GM20431 (cell line): Measurements from ENCODE around the gene CDON.

Experiments
- in situ Hi-C: fragments of 300-500 bp; cut with MseI, MboI; formaldehyde crosslinking; loops from one replicate; pipeline ENCODE4 v1.15.0; 2020; ENCODE audit warnings: low sequenced_read_pairs; ENCODE audit not compliant: unreplicated experiment

The CDON gene

DNA sequence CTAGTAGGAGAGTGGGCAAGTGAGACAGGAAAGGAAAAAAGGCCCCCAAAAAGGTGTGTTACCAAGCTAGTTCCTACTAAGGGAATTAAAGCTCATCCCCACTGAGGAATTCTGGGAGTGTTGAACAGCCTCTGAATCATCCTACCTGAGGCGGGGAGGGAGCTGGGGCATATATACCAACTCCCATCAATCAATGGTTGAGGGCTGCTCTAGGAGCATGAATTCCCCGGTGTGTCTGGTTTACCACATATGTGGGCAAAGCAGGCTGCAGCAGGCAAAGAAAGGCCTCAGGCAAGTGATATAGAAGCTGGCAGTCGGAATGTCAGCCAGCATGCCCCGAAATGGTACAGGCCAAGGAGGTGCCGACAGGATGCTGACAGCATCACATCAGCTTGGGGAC lies 23.6 kb upstream of the CDON start:
- in situ Hi-C loops: no loop called here

DNA sequence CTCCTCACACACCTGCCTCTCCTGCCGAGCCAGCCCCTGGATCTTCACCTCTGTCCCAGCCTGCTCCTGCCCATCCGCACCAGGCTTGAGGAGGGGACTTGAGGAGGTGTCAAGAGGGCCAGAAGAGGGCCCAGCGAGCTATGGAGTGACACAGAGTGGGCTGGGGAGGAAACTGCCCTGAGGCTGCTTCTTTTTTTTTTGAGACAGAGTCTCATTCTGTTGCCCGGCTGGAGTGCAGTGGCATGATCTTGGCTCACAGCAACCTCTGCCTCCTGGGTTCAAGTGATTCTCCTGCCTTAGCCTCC lies 21.9 kb upstream of the CDON start:
- in situ Hi-C loops: no loop called here

DNA sequence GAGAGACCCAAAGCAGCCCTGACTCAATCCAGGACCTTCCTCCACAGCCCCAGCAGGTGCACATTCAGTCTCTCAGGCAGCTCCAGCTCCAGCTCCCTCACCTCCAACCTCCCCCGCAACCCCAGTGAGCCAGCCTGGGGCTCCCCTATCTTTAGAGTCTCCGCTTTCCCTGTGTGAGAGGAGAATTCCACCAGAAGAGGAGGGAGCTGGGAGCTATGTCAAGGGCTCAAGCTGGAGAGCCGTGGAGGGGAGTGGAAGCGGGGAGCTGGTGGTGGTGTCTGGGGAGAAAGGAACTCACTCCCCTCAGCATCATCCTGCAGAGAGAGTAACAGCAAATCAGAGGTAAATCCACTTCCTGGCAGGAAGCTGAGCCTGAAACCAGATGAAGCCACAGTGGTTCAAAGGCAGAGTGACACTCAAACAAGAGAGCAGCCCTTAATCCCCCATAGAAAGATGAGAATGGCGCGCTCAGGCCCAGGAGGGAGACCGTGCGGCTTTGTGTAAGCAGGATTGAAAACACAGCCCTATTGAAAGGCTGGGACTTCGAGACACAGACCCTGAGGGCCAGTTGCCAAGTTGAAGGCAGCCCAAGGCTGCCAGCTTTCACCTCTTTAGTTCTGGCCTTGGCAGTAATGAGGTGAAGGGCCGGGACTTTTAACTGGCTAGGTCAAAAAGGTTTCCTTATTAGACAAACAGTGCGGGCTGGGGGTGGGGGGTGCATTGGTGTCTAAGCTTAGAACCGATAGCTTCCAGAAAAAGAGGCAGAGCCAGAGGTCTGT lies 21.4 kb upstream of the CDON start:
- in situ Hi-C loops: no loop called here

DNA sequence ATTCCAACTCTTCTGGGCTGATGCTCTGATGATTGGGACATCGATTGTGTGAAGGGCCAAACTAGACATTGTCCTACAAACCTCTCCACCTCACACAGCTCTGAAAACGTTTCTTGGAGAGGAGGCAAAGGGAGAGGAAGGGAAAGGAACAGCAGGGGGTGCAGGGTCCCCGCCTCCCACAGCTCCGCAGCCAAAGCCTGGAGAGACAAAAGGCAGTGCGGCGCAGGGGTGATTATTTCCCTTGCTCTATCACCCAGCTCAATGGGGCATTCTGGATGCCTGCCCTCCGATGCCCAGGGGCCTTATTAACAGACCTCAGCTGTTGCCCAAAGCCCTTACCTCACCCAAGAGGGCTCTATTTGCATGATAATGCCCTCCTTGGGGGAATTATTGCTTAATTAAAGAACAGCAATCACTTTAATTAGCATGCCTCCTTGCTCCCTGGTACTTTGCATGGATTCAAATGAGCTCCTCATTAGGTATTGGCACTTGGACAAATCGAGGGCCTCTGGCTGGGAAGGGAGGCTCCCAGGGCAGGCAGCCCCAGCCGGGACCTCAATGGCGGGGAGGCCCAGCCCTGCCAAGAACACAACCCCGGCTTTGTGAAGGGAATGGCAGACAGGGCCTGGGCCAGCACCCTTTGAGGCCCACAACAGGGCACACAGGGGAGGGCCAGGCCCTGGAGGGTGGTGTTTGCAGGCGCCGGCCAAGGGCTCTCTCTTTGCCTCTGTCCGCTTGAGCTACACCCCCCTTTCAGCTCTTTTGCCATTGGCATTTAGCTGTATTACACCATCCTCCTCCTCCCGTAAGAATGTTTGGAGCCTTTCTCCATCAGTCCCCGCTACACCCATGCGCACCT lies 19.8 kb upstream of the CDON start:
- in situ Hi-C loops: no loop called here

DNA sequence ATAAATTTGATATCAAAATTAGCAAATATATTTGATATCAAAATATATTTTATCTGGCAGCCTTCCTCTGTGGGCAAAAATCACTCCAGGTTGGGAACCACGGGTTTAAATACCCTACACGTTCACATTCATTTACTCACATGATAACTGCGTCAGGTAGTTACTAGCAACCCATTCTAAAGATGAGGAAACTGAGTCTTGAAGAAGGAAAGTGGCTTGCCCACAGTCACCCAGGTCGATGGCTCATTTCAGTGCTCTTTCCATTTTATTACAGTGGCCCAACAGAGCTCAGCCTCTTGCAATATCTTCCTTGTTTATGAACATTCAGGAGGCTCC lies 19.2 kb upstream of the CDON start:
- in situ Hi-C loops: no loop called here

DNA sequence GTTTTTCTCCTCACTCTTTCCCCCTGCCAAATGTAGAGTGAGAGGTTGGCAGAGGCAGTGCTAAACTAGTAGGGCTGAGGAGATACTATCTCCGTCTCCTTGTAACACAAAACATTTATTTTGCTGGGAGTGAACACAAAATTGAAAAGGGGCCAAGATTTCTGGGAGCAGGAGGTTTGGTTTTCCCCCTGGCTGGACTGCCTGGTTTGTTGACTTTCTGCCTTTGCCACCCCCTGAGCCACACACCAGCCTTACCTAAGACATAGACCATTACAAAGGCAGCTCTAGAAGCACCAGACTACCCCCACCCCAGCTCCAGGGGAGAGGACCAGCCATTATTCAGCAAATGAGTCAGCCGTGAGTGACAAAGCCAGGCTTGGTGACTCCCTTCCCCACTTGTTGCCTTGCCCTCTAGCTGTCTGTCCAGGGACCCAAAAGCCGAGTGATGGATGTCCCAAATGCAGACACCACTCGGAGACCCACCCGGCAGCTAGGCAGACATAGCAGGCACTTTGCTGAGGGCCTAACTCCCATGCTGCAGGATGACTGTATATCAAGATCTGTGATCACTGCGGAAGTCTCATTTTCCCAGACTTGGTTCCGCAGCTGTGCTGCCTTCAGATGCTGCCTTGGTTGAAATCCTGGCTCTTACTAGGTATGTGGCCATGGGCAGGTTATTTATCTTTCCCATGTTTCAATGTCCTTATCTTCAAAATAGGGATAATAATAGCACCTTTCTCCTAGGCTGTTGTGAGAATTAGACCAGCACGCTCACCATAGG lies 17.7 kb upstream of the CDON start:
- in situ Hi-C loops: no loop called here

DNA sequence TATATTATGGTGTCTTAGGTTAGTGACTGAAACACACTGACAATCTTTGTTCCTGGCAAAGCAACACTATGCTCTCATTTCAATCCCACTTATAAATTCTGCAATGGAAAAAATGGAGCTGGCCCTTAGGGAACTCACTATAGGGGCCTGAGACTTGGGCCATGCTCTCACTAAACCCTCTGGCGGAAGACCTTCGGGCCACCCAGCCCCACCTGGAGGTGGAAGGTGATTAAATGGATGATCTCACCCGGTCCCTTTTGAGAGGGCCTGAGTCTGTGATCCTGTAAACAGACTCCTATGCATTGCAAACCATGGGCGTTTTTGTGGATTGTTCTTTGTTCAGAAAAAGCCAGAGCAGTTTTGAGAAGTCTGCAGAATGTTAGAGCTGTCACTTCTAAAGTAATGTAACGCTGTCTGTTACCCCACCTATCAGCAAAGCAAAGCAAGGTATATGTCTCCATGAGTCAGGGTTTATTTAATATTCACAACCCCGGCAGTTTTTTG lies 17.0 kb upstream of the CDON start:
- in situ Hi-C loops: no loop called here

DNA sequence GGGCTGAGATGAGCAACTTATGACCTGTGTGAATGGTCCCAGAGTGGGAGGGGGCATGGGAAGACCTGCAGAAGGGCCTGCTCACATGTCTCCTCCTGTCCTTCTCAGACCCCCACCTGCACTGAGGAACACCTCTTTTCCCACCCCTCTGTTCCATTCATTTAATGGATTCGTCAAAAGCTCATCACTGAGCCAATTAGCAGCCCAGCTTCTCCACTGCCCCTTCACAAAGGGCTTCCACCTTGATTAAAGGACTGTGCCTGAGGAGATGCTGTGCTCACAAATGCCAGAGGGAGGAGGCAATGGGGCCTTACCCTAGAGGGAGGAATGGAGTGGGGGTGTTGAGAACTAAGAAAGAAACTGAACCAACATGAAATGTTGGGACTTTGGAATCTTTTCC lies 14.0 kb upstream of the CDON start:
- in situ Hi-C loops: no loop called here

DNA sequence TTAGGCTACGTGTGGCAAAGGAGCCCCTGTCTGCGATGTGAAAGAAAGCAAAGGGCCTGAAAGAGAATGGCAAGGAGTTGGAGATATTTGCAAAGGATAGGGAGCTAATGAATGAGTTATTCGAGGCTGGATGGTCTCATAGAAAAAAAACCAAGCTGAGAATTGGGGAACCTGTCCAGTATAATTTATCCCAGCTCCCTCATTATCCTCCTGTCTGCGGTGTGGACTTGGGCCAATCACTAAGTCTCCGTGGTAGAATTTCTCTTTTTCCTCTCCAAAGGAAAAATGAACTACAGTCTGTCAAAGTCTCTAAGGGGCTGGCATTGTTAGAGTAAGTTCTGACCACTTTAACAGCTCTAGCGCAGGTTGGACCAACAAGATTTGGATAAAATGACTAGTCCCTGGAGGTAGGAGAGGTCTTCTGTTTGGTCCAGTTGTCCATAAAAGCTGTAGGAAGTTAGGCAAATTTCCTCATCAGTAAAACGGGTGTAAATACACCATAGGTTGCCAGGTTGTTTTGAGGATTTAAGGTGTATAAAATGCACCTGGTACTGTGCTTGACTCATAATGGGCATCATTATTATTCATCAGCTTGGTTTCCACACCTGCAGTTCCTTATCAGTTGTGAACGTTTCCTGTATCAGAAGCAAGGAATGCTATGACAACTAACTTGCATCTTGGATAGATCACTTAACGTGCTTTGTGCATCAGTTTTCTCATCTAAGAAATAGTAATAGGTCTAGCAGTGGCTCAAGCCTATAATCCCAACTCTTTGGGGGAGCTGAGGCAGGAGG lies 10.3 kb upstream of the CDON start:
- in situ Hi-C loops: no loop called here

DNA sequence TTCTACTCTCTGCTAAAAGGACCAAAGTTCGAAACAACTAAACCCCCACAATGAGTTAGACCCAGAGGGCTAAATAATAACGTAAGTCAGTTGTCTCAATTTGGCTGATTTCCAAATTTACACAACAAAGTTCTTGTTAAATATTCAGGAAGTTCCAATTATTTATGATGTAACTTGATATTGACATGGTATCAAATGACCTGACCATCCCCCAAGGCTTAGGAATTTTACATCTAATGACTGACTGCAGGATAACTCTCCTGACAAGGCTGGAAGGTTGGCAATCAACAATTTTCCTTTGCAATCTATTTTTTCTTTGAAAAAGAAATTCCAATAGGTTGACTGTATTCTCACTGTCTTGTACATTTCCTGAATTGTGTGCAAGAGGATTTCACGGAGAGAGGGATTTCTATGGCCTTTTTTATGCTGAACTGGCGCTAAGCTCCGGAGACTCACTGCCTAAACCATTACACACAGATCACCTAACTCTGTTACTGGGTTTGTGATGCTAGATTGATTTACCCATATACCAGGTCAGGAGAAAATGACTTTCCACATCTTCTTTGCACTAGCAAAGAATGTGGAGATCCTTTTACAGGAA lies 9.6 kb upstream of the CDON start:
- in situ Hi-C loops: no loop called here

DNA sequence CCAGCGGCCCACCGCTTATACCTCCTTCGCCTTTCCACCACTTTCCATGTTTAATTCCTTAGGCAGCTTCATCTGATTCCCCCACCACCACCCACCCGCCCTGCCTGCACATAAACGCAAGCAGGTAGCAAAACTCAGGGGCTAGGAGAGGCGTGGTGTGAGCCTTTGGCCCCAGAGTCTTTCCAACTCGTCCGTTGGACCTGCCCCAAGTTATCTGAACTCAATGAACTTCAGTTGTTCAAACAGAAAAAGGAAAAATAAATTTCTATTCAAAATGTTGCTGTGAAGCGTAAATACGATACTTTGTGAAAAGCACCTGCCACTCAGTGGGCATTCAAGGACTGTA lies 814 bp upstream of the CDON start:
- in situ Hi-C loops: no loop called here

DNA sequence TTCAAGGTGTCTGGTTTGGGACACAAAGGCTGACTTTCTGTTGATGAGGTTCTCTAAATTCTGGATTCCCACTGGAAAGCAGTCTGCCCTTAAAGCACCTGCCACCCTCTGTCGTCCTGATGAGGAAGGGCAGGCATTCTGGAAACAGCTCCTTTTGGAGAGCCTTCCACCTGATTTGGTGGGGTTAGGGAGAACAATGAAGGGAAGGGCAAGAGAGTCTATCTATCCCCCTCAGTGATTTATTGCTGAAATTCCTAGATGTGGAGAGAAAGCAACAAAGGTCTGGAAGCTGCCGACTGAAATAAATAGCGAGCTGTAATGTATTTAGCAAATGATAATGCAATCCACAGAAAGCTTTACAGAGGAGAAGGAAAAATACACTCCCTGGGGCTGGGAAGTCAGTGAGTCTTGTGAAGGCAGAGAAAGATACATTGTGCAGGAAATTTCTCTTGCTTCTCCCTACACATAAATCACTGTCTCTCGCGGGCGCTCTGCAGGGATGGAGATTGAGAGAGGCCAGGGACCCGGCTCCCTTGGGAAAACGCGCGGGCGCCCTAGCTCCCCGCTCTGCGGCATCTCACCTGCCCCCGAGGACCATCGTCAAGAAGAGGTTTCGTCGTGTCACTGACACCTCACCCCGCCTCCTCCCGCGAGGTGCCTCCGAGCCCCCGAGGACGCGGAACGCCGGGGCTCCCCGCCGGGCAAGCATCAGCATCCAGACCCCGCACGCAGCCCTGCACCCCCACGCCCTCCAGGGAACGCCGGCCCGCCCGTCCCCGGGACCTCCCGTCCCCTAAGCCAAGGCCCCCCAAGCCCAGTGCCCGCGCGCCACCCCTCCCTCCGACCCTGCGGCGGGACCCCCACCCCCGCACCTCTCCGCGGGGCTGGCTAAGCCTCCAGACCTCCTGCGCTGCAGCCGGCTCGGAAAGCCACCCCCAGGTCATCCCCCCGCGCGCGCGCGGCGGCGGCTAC lies 673 bp downstream of the CDON start:
- in situ Hi-C loops: no loop called here

DNA sequence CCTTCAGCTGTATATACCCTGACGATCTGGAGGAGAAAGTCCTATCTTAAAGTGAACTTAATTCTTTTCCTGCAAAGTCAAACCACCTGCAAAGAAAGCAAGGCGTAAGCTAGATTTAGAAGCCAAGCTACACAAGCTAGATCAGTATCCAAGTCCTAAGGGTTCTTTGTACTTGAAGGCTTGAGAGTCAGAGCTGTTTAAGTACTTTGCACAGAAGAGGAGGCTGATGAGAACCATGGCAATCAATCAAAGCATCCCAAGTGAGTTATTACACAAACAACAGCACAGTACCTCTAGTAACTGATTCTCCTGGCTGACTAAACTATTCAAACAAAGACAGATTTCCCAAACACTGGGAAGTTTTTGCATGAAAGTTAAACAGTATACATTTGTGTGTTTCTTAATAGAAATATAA lies 1.9 kb downstream of the CDON start:
- in situ Hi-C loops: no loop called here

DNA sequence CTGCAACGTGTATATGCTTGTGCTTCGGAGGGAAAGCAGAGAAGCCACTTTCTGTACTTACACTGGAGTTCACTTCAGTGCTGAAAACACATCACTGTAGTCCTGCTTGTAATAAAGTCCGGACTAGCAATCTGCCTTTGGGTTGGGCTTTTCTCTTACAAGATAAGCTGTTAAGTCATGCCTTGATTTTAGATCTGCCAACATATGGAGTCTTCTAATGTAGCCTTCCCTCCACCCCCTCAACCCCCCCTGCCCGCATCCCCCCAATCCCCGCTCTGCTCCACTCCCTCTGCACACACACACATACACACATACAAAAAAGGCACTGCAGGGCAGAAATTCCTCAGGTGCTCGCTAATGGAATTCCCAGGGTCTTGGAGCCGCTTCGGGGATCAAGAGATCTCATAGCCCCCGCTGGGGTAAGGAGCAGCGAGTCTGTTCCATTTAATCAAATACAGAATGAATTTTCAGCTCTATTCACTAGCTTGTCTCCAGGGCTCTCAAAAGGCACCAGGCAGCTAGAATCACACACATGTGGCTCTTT lies 3.4 kb downstream of the CDON start:
- in situ Hi-C loops: no loop called here

DNA sequence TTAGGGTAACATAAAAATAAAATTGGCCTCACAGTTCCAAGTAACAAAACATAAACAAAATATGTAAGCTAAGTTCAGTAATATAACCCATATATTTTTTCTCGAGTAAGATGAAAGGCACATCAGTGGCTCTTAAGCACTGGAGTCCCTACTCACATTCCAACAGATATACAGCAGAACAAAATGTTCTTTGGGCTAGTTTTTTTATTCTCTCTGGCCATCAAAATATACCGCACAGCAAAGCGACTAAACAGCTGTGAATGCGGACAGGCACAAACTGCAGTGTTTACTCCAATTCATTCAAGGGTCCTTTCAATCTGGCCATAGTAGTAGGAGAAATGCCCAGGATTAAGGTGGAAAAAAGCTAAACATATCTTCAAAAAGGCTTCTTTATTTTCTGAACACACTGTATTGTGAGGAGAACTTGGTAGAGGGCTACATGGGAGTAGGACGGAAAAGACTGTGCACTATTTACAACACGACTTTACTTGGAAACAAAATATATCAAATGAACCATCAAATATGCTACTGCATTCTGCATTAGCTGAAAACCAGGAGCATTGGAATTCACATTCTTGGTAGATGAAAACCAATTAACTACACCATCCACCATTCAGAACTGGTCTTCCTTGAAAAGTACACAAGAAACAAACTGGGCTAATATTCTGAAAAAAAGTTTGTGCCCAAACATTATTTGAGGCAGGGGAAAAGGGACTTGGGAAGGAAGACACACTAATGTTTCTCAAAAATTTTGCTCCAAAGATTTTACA lies 4.4 kb downstream of the CDON start:
- in situ Hi-C loops: no loop called here

DNA sequence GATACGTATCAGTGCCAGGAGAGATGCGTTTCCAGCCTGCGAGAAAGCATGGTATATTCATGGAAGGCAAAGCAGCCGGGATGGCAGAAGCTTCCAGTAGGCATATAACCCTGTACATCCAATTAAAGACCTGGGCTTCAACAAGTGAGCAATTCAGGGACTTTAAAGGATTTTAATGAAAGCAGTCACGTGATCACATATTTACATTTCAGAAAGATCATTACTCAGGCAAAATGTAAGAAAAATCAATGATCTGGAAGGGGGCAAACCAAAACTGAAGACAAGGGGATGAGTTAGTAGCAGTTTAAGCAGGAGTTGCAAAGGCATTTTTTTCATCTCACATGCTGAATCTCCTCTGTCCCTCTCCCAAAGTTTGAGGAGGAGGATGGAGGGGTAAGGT lies 7.8 kb downstream of the CDON start:
- in situ Hi-C loops: no loop called here

DNA sequence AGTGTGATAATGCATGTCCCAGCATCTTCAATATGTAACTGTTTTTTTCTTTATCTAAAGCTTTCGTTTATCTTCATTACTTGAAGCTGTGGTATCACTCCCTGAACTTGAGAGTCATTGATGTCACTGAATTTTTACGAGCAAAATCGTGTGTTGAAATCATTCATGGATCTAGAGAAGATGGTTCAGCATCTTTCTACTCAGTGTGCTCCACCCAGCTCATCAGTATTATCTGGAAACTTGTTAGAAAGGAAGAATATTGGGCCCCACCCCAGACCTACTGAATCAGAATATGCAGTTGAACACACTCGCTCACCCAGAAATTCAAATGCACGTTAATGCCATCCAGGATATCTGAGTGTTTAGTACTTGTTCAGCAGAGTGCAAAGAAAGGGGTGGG lies 8.3 kb downstream of the CDON start:
- in situ Hi-C loops: no loop called here
